Small intestine (tissue), 7 donors: ENCODE measurements around the gene EIPR1. TPM values are rescaled to one million over a fixed set of nuclear protein-coding genes. Genes with fewer than 3 reads are reported as not detected.
"Not testable (repeated sequence)": the region's sequence is repeated elsewhere in the genome, so short reads cannot be mapped to it uniquely, and the experiment has no call there.

Experiments used
- DNase-seq, 2 donors: peaks; one replicate each; pipeline versions ENCODE4 v3.0.0 to v3.0.0-alpha.2; 2013
- FAIRE-seq: peaks from 2 replicates; lab custom pipeline; 2012; peaks lifted over from hg19 to GRCh38; lab: Jason Lieb, UNC
- H3K27ac ChIP-seq, 3 donors: one replicate each; pipeline ENCODE4 v1.5.1; 2013; ENCODE audit warnings: low read length in 2 of 3, mild to moderate bottlenecking in 2 of 3, control low read depth in 1 of 3, inconsistent platforms in 1 of 3, low read depth in 1 of 3, moderate library complexity in 1 of 3
- H3K27me3 ChIP-seq, 3 donors: one replicate each; pipeline ENCODE4 v1.6.1; 2013; ENCODE audit warnings: low read length in 3 of 3, inconsistent platforms in 1 of 3; ENCODE audit not compliant: control insufficient read depth in 3 of 3, insufficient read depth in 3 of 3
- H3K36me3 ChIP-seq, 3 donors: one replicate each; pipeline ENCODE4 v1.6.1; 2013; ENCODE audit warnings: low read length in 3 of 3, inconsistent platforms in 1 of 3, low read depth in 1 of 3, mild to moderate bottlenecking in 1 of 3, moderate library complexity in 1 of 3; ENCODE audit not compliant: control insufficient read depth in 3 of 3, insufficient read depth in 2 of 3
- H3K4me1 ChIP-seq, 3 donors: one replicate each; pipeline ENCODE4 v1.6.1; 2013; ENCODE audit warnings: low read length in 2 of 3, inconsistent platforms in 1 of 3, low read depth in 1 of 3, mild to moderate bottlenecking in 1 of 3, moderate library complexity in 1 of 3; ENCODE audit not compliant: control insufficient read depth in 3 of 3, insufficient read depth in 2 of 3
- H3K4me3 ChIP-seq, 3 donors: one replicate each; pipeline ENCODE4 v1.5.1; 2013; ENCODE audit warnings: low read length in 3 of 3, control low read depth in 1 of 3, inconsistent platforms in 1 of 3, low read depth in 1 of 3, mild to moderate bottlenecking in 1 of 3, moderate library complexity in 1 of 3
- H3K9me3 ChIP-seq, 2 donors: one replicate each; pipeline ENCODE4 v1.6.1; 2013; ENCODE audit warnings: low read depth in 1 of 2, low read length in 1 of 2; ENCODE audit not compliant: control insufficient read depth in 2 of 2, insufficient read depth in 1 of 2
- WGBS, 3 donors: extraction: QIAGEN DNeasy Blood & Tissue Kit; methylation state at CpG; one replicate each; pipeline ENCODE4 v1.1.7; 2013; 5-methylcytosine and 5-hydroxymethylcytosine counted together
- polyA plus RNA-seq, 4 donors: library from polyadenylated mRNA; stranded (reverse) in 3 of 4; unstranded in 1 of 4; fragments of 200-250 nt in 3 of 4; fragments of 120-200 nt in 1 of 4; gene quantifications; one replicate each; pipeline versions ENCODE4 v1.2.1 to v1.2.3, GENCODE V29; 2013
- donor health status: healthy with polysubstance abuse.
- donor health status: control.
- donor health status: control.
- donor health status: Bipolar disorder and iron deficiency.
- donor health status: healthy.

The EIPR1 gene
- polyA plus RNA-seq, 4 donors, result 16.8 to 28.5 (median 19.5) TPM

- H3K36me3 ChIP-seq, result peaks cover 0 to 58% (median 5%) of the 10 kb centered on the region in 3 donors
- FAIRE-seq (no peak), DNase-seq (no peak)
- H3K4me1 ChIP-seq, result no peaks in the 10 kb centered on the region
- no peak overlapping the region for H3K4me3 ChIP-seq
- 97 to 98% (median 98%) methylated on average over 10 of the region's 10 CpGs for WGBS, 3 donors
- no peak overlapping the region for H3K27ac ChIP-seq
- no peaks in the 10 kb centered on the region for H3K27me3 ChIP-seq
- H3K9me3 ChIP-seq, result peaks cover 0 to 17% of the 10 kb centered on the region in 2 donors
Observed at GRCh38 chr2:3185910-3186309, 191.7 kb downstream of the EIPR1 start.

GRCh38 chr2:3185256-3185655, 192.4 kb downstream of the EIPR1 start:
- Histone ChIP-seq H3K27ac (no peak overlapping the region), H3K4me3 (no peak overlapping the region), H3K27me3 (no peaks in the 10 kb centered on the region), H3K36me3 (peaks cover 0 to 60% (median 5%) of the 10 kb centered on the region in 3 donors), H3K9me3 (peaks cover 0 to 24% of the 10 kb centered on the region in 2 donors), H3K4me1 (no peaks in the 10 kb centered on the region)
- DNase-seq (no peak), FAIRE-seq (no peak)
- WGBS, 3 donors, result 93 to 94% (median 93%) methylated on average over 15 of the region's 15 CpGs

- H3K27ac ChIP-seq, result no peak overlapping the region
- peaks cover 0 to 25% of the 10 kb centered on the region in 2 donors for H3K9me3 ChIP-seq
- FAIRE-seq, result no peak
- no peak overlapping the region for H3K4me3 ChIP-seq
- peaks cover 0 to 49% (median 5%) of the 10 kb centered on the region in 3 donors for H3K36me3 ChIP-seq
- H3K4me1 ChIP-seq, result no peaks in the 10 kb centered on the region
- WGBS, 3 donors, result 92 to 97% (median 95%) methylated on average over 11 of the region's 11 CpGs
- H3K27me3 ChIP-seq, result no peaks in the 10 kb centered on the region
- DNase-seq, result no peak
Observed at GRCh38 chr2:3184167-3184566, 193.5 kb downstream of the EIPR1 start.

GRCh38 chr2:3183766-3184165, 193.9 kb downstream of the EIPR1 start:
- no peak for DNase-seq
- Histone ChIP-seq H3K27ac (no peak overlapping the region), H3K27me3 (no peaks in the 10 kb centered on the region), H3K4me3 (no peak overlapping the region), H3K9me3 (peaks cover 0 to 25% of the 10 kb centered on the region in 2 donors), H3K36me3 (peaks cover 0 to 48% (median 5%) of the 10 kb centered on the region in 3 donors), H3K4me1 (no peaks in the 10 kb centered on the region)
- WGBS, 3 donors, result 95 to 96% (median 95%) methylated on average over 10 of the region's 10 CpGs
- no peak for FAIRE-seq

- H3K4me3 ChIP-seq, result no peak overlapping the region
- H3K36me3 ChIP-seq, result peaks cover 0 to 43% (median 2%) of the 10 kb centered on the region in 3 donors
- peaks cover 0 to 25% of the 10 kb centered on the region in 2 donors for H3K9me3 ChIP-seq
- FAIRE-seq (no peak), DNase-seq (no peak)
- no peaks in the 10 kb centered on the region for H3K4me1 ChIP-seq
- 95 to 100% (median 100%) methylated on average over 1 to 2 of the region's 2 CpGs for WGBS, 3 donors
- H3K27me3 ChIP-seq, result no peaks in the 10 kb centered on the region
- no peak overlapping the region for H3K27ac ChIP-seq
Observed at GRCh38 chr2:3182848-3183247, 194.8 kb downstream of the EIPR1 start.

- DNase-seq (no peak), FAIRE-seq (no peak)
- peaks cover 0 to 25% of the 10 kb centered on the region in 2 donors for H3K9me3 ChIP-seq
Observed at GRCh38 chr2:3181416-3182010, 196.1 kb downstream of the EIPR1 start.

GRCh38 chr2:3180909-3181221, 196.8 kb downstream of the EIPR1 start:
- WGBS, 3 donors, result 78 to 82% (median 81%) methylated on average over 30 of the region's 30 CpGs
- DNase-seq (peak in 1 of 2 donors; percentile 5), FAIRE-seq (peak; percentile 98)
- not testable (repeated sequence) for H3K27ac ChIP-seq, H3K4me1 ChIP-seq, H3K27me3 ChIP-seq, H3K4me3 ChIP-seq
- Histone ChIP-seq H3K9me3 (peaks cover 0 to 21% of the 10 kb centered on the region in 2 donors), H3K36me3 (peaks cover 0 to 53% (median 0%) of the 10 kb centered on the region in 3 donors)

More at GRCh38 chr2:3181416-3182010, 196.1 kb downstream of the EIPR1 start:
- peaks cover 0 to 48% (median 0%) of the 10 kb centered on the region in 3 donors for H3K36me3 ChIP-seq
- 95% methylated on average over 24 of the region's 24 CpGs for whole genome bisulfite sequencing, 3 donors
- H3K4me3 ChIP-seq, result no peak overlapping the region
- H3K27me3 ChIP-seq, result no peaks in the 10 kb centered on the region
- H3K4me1 ChIP-seq, result no peaks in the 10 kb centered on the region
- H3K27ac ChIP-seq, result no peak overlapping the region

GRCh38 chr2:3180082-3180908, 197.3 kb downstream of the EIPR1 start:
- H3K27me3 ChIP-seq, result no peaks in the 10 kb centered on the region
- H3K4me3 ChIP-seq, result no peak overlapping the region
- FAIRE-seq, result peak; percentile 79
- H3K4me1 ChIP-seq, result no peaks in the 10 kb centered on the region
- DNase-seq, result peak in 1 of 2 donors; percentile 19
- peaks cover 0 to 55% (median 0%) of the 10 kb centered on the region in 3 donors for H3K36me3 ChIP-seq
- 84 to 88% (median 86%) methylated on average over 50 of the region's 50 CpGs for WGBS, 3 donors
- peaks cover 0 to 19% of the 10 kb centered on the region in 2 donors for H3K9me3 ChIP-seq
- no peak overlapping the region for H3K27ac ChIP-seq
